ENCODE data around the gene RPL12. TPM values are rescaled to one million over a fixed set of nuclear protein-coding genes. Genes with fewer than 3 reads are reported as not detected.
"Not testable (repeated sequence)": the region's sequence is repeated elsewhere in the genome, so short reads cannot be mapped to it uniquely, and the experiment has no call there.

The RPL12 gene
- total RNA-seq, 4 donors from 2014 or later: 621 to 1,579 (median 999) TPM

DNA sequence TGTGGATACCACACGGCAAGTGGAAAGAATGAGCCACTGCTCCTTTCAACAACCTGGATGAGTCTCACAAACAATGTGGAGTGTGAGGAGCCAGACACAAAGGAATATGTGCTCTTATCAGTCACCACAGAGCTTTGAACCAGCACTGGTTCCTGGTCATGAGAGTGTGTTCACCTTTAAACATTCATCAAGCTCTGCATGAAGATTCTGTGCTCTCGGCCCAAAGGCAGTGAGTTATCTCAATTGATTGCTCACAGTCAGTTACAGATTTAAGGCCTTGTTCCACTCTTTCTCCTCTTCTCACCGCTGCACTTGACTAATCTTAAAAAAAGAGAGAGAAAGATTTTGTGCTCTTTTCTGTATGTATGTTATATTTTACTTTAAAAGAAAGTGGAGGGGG, 19.5 kb upstream of the RPL12 start:
- no peak overlapping the region for H3K27ac ChIP-seq
- no peak for TF ChIP-seq POLR2A (IDR thresholded peaks at IDR 0.05)
- TF ChIP-seq, protein P1, sequence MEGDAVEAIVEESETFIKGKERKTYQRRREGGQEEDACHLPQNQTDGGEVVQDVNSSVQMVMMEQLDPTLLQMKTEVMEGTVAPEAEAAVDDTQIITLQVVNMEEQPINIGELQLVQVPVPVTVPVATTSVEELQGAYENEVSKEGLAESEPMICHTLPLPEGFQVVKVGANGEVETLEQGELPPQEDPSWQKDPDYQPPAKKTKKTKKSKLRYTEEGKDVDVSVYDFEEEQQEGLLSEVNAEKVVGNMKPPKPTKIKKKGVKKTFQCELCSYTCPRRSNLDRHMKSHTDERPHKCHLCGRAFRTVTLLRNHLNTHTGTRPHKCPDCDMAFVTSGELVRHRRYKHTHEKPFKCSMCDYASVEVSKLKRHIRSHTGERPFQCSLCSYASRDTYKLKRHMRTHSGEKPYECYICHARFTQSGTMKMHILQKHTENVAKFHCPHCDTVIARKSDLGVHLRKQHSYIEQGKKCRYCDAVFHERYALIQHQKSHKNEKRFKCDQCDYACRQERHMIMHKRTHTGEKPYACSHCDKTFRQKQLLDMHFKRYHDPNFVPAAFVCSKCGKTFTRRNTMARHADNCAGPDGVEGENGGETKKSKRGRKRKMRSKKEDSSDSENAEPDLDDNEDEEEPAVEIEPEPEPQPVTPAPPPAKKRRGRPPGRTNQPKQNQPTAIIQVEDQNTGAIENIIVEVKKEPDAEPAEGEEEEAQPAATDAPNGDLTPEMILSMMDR (IDR thresholded peaks at IDR 0.05): no peak
- no peaks in the 10 kb centered on the region for H3K27me3 ChIP-seq
- no peak overlapping the region for H3K4me3 ChIP-seq
- no peaks in the 10 kb centered on the region for H3K9me3 ChIP-seq
- peaks cover 0 to 37% (median 0%) of the 10 kb centered on the region in 3 donors for H3K36me3 ChIP-seq
- DNase-seq: no peak
- H3K4me1 ChIP-seq: no peaks in the 10 kb centered on the region

DNA sequence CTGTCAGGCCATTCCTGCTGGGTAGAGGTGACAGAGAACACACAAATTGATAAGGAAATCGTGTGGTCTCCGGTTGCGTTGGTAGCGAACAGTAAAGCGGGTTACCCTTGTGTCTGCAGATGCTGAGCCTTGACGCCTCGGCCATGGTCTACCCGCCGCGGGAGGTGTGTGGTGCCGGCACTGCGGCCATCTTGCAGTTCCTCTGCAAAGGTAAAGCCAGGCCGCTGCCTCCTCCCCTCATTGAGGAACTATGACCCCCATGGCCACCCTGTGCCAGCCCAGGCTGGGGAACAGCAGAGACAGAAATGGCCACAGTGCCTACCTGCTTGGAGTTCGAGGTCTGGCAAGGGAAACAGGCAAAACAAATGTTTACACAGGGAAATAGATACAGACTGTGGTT, 16.4 kb upstream of the RPL12 start:
- H3K27ac ChIP-seq: no peak overlapping the region
- no peak for DNase-seq
- TF ChIP-seq, protein P1 (IDR thresholded peaks at IDR 0.05): no peak
- TF ChIP-seq POLR2A (IDR thresholded peaks at IDR 0.05): no peak
- H3K36me3 ChIP-seq: peaks cover 0 to 43% (median 0%) of the 10 kb centered on the region in 3 donors
- H3K27me3 ChIP-seq: no peaks in the 10 kb centered on the region
- no peak overlapping the region for H3K4me3 ChIP-seq
- no peaks in the 10 kb centered on the region for H3K9me3 ChIP-seq
- no peaks in the 10 kb centered on the region for H3K4me1 ChIP-seq

DNA sequence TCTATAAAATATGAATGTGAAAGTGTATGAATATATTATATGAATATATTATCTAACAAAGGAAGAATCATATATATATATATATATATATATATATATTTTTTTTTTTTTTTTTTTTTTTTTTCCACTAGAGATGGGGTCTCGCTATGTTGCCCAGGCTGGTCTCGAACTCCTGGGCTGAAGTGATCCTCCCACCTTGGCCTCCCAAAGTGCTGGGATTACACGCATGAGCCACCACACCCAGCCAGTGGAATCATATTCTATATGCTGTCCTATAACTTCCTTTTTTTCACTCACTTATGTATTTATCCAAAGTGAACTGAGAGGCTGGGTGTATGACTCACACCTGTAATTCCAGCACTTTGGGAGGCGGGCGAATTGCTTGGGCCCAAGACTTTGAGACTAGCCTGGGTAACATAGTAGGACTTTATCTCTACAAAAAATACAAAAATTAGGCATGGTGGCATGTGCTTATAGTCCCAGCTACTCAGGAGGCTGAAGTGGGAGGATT, 15.3 kb upstream of the RPL12 start:
- H3K4me3 ChIP-seq, DNase-seq, H3K27me3 ChIP-seq, H3K4me1 ChIP-seq, H3K27ac ChIP-seq, H3K9me3 ChIP-seq: not testable (repeated sequence)
- H3K36me3 ChIP-seq: peaks cover 0 to 53% (median 0%) of the 10 kb centered on the region in 3 donors

DNA sequence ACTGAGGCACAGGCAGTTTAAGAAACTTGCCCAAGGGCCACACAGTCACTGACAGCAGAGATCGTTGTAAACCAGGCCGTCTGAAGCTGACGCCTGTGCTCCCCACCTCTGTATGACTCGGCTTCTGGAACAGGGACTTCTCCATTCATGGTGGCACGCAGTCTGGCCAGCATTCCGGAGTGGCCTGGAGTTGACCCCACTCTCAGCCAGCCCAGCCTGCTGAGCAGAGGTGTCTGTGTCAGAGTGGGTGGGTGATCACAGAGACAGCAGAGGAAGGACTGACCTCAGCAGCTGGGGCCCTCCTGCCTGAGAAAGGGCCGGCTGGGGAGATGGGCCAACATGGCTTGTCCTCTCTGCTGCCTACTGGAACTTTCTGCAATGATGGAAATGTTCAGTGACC, 12.7 kb upstream of the RPL12 start:
- Histone ChIP-seq H3K27ac (no peak overlapping the region), H3K4me1 (no peaks in the 10 kb centered on the region), H3K4me3 (no peak overlapping the region), H3K27me3 (no peaks in the 10 kb centered on the region), H3K36me3 (peaks cover 0 to 76% (median 0%) of the 10 kb centered on the region in 3 donors), H3K9me3 (no peaks in the 10 kb centered on the region)
- DNase-seq: no peak
- TF ChIP-seq, protein P1 (IDR thresholded peaks at IDR 0.05): no peak
- no peak for TF ChIP-seq POLR2A (IDR thresholded peaks at IDR 0.05)

DNA sequence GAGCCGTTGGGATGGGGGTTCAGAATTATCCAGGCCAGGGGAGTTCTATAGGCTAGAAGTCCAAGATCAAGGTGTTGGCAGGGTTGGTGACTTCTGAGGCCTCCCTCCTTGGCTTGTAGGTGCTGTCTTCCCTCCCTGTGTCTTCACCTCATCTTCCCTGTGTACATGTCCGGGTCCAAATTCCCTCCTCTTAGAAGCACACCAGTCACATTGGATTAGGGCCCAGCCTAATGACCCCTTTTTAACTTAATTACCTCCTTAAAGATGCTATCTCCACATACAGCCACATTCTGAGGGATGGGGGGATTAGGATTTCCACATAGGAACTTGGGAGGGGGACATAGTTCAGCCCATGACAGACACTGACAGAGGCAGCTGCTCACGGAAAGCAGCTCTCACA, 12.2 kb upstream of the RPL12 start:
- Histone ChIP-seq H3K4me3 (no peak overlapping the region), H3K27me3 (no peaks in the 10 kb centered on the region), H3K4me1 (no peaks in the 10 kb centered on the region), H3K36me3 (peaks cover 0 to 80% (median 0%) of the 10 kb centered on the region in 3 donors), H3K9me3 (no peaks in the 10 kb centered on the region), H3K27ac (no peak overlapping the region)
- TF ChIP-seq POLR2A (IDR thresholded peaks at IDR 0.05): no peak
- TF ChIP-seq, protein P1 (IDR thresholded peaks at IDR 0.05): no peak
- no peak for DNase-seq

DNA sequence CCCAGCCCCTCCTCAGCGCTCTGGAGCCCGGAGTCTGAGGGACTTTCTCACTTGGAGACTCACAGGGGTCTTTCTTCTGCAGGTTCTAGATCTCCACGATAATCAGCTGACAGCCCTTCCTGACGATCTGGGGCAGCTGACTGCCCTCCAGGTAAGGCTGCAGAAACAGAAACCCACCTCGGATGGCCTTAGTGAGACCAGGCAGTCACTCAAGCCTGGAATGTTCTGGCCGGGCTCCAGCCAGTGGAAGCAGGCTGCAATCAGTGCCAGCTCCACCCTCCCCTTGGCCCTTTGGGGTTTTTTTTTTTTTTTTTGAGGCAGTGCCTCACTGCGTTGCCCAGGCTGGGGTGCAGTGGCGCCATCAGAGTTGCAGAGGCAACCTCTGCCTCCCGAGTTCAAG, 7.7 kb upstream of the RPL12 start:
- DNase-seq: no peak
- no peaks in the 10 kb centered on the region for H3K4me1 ChIP-seq
- no peaks in the 10 kb centered on the region for H3K27me3 ChIP-seq
- peaks cover 0 to 59% (median 0%) of the 10 kb centered on the region in 3 donors for H3K36me3 ChIP-seq
- TF ChIP-seq POLR2A (IDR thresholded peaks at IDR 0.05): no peak
- TF ChIP-seq, protein P1 (IDR thresholded peaks at IDR 0.05): no peak
- no peak overlapping the region for H3K27ac ChIP-seq
- H3K4me3 ChIP-seq: no peak overlapping the region
- H3K9me3 ChIP-seq: no peaks in the 10 kb centered on the region

Data from Peyer's patch (tissue), 4 donors.